HG02973 (cell line): ENCODE measurements around the gene SLC4A2.

Experiments
- ATAC-seq: cut with Tn5 transposase; IDR thresholded peaks from one replicate; pipeline ENCODE4 v1.9.1; 2021; ENCODE audit warnings: moderate library complexity; ENCODE audit not compliant: unreplicated experiment

The SLC4A2 gene

DNA sequence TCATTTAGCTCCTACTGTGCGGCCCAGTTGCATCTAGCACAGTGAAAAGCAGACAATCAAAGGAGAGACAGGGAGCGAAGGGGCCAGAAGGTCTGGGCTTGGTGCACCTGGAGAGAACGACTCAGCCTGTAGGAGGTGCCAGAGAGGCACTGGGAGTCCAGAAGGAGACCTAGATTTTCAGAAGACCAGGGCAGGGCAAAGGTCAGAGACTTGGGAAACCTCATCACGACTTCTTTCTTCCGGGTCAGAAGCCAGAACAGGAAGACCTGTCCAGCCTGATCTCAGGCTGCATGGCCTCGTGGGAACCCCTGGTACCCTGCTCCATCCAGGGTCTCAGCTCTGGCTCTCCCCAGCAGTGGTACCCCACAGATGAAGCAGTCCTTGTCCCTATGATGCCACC lies 32.0 kb downstream of the SLC4A2 start:
- no peak for ATAC-seq

DNA sequence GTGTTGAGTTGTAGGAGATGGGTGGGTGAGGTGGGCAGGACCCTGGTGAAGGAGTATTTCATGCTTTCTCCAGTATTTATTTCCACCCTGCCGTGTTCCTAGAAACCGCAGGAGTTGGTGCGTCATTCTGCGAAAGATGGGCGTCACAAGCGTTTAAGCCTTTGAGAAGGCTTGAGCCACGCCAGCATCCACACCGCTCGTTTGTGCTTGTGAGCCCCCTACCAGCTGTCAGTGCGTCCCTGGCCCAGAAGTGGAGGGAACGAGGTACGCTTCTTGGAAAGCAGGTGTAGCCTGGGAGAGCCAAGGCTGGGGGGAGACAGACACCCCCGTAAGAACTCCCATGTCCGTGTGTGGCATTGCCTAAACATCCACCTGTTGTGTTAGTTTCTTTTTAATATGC lies 32.6 kb downstream of the SLC4A2 start:
- no peak for ATAC-seq

DNA sequence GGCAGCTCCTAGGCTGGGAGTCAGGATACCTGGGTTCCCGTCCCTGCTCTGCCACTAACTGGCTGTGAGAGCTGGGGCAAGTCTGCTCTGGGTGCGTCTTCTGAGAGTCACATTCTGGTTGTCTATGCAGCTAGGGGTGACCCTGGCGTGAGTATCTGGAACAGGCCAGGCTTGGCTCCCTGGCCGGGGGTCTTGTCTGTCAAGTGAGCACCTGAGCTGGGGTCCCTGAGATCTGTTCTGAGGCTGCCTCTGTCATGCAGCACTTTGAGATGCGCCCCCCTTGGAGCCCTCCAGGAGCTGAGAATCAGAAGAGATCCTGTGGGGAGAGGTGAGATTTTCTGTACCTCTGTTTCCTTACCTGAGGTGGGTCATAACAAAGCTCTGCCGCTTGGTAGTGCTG lies 34.4 kb downstream of the SLC4A2 start:
- ATAC-seq = no peak

DNA sequence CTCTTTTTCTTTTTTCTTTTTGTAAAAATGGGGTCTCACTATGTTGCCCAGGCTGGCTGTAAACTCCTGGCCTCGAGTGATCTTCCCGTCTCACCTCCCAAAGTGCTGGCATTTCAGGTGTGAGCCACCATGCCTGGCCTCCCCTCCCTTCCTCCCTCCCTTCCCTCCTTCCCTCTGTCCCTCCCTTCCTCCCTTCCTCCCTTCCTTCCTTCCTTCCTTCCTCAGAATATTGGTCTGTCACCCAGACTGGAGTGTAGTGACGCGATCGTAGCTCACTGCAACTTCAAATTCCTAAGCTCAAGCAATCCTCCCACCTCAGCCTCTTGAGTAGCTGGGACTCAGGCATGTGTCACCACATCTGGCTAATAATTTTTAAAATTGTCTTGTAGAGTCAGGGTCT lies 35.3 kb downstream of the SLC4A2 start:
- ATAC-seq = no peak

GRCh38 chr7:151095123-151095797 lies 35.9 kb downstream of the SLC4A2 start:
- ATAC-seq = no peak

- no peak for ATAC-seq
Measured at GRCh38 chr7:151095828-151096475, 36.6 kb downstream of the SLC4A2 start.

DNA sequence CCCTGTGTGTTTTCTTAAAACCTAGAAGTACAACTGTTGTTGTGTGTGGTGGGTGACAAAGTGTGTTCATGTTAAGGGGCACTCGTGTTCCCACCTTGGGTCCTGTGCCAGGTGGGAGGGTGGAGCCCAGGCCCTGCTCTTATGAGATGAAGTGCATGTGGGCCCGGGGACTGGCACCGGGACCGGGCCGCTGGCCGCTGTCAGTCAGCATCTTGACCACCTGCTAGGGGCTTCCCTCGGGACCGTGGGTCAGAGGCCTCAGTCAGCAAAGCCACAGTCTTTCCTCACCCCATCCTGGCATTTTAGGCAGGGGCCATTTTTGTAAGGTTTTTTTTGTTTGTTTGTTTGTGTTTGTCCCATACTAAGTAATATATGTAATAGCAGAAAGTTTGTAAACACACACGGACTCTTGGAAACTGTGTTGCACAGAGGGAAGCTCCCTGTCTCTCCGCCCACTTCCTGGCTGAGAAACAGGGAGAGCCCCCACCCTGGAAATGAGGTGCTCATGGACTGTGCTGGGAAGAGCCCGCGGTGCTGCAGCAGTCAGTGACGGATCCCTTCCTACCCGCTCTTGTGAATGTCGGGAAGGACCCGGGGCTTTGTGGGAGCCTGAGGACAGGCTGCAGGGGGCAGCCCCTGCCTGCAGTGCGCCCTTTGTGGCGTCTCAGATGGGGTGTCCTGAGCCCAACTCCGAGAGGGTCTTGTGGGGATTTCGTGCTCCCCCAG lies 40.3 kb downstream of the SLC4A2 start:
- ATAC-seq = no peak

- ATAC-seq = no peak
Measured at GRCh38 chr7:151100921-151101320, 41.5 kb downstream of the SLC4A2 start.

DNA sequence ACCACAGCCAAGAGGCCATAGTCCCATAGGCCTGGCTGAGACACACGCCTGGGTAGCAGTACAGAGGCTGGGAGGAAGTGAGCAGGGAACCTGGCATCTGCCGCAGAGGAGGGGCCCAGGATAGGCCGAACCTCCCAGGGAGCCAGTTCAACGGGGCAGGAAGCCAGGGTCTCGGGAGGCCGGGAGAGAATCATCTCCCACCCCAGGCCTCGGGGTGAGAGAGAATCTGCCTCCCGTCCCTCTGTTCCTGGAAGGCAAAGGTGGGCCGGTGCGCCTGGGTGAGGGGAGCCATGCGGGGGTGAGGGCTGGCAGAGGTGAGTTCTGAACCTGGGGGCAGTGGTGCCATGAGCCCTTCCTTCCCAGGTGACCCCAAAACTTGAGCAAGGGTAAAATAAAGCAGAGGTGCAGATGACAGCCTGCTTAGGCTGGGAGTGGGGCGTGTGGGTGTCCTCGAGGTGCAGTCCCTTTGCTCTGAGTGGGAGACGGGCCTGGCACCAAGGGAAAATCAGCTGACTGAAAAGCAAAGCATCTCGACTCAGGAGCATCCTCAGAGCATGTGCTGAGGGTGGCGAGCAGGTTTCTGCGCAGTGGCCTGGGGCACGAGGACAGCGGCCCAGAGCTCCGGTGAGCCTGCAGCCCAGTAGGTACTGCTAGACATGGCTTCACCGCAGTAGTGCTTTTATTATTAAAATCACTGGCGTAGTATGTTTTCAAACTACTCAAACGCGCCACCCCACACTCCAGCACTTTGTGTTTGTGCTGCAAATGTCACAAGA lies 42.4 kb downstream of the SLC4A2 start:
- no peak for ATAC-seq

DNA sequence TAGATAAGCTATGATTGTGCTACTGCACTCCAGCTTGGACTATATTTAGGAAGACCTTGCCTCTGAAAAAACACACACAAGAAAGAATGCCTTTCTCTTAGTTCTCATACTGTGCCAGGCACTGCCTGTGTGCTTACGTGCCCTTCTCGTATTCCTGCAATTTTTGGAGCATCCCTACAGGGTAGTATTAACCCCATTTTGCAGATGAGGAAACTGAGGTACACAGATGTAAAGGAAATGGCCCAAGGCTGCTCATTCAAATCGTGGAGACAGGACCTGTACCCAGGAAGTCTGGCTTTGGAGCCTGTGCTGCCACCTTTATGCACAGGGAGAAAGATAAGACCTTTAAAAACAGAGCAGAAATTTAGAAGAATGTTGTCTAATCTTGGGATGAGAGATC lies 43.6 kb downstream of the SLC4A2 start:
- no peak for ATAC-seq

DNA sequence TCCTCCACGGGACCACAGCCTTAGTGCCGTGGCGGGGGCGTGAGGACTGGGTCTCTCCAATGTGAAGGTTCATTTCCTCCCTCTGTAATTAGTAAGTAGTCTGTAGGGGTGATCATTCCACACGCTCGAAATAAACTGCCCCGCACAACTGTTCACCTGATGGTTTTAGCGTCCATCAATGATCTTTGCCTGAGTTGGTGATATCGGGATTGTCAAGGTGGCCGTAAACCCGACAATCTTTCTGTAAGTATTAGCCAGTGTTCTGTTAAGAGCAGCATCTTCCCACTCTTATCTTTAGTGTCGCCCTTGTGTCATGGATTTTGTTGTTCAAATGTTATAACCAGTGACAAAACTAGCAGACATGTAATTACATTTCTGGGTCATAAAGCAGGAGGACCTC lies 44.6 kb downstream of the SLC4A2 start:
- no peak for ATAC-seq

DNA sequence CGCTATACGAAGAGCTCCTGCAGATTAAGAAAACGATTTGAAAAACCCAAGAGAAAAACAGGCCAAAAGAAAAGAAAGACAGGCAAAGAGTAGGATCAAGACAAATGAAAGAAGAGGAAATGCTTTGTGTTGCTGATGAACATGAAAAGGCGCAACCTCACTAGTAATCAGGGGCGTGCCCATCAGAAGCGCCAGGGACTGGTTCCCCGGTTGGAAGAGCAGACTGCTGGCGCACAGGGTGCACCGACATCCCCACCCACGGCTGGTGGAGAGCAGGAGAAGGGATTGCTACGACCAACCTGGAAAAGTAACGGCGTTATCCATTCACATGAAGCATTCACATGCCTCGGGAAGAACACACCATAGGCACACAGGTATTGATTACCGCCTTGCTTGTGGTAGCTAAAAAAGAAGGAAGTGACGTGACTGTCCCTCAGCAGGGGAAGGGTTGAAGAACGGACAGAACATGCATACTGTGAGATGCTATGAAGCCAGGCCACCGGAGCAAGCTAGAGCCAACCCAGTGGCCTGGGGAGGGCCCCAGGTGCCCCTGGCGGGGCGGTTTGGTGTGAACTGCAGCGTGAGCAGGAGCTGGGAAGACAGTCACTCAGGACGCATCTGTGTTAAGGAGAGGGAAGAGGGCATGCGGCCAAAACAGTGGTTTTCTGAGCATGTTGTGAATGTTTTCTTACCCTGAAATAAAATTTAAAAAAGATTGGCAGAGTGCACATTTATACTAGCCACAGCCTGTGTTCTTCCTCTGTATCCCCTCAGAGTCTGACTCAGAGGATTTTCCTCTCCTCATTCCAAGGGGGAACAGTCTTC lies 45.2 kb downstream of the SLC4A2 start:
- ATAC-seq = no peak

DNA sequence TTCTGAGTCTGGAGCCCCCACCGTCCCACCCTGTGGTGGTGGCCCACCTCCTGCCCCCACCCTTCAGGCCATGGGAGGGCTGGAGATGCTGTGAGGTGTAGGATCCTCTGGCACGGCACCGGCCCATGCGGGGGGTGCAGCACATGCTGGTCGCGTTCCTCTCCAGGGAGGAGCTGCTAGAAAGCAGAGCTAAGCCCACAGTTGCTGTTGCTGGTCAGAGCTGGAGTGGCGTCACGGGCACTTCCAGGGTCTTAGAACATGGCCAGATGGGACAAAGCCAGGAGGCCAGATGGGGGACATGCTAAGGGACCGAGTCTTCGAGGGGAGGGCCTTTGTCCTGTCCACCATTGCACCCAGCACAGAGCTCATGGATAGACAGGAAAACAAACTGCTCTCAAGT lies 48.5 kb downstream of the SLC4A2 start:
- ATAC-seq = no peak

GRCh38 chr7:151109094-151110048 lies 50.0 kb downstream of the SLC4A2 start:
- no peak for ATAC-seq

- ATAC-seq = no peak
Measured at GRCh38 chr7:151110236-151110940, 51.0 kb downstream of the SLC4A2 start.

- peak; percentile 71 for ATAC-seq
Measured at GRCh38 chr7:151110941-151111645, 51.7 kb downstream of the SLC4A2 start.

DNA sequence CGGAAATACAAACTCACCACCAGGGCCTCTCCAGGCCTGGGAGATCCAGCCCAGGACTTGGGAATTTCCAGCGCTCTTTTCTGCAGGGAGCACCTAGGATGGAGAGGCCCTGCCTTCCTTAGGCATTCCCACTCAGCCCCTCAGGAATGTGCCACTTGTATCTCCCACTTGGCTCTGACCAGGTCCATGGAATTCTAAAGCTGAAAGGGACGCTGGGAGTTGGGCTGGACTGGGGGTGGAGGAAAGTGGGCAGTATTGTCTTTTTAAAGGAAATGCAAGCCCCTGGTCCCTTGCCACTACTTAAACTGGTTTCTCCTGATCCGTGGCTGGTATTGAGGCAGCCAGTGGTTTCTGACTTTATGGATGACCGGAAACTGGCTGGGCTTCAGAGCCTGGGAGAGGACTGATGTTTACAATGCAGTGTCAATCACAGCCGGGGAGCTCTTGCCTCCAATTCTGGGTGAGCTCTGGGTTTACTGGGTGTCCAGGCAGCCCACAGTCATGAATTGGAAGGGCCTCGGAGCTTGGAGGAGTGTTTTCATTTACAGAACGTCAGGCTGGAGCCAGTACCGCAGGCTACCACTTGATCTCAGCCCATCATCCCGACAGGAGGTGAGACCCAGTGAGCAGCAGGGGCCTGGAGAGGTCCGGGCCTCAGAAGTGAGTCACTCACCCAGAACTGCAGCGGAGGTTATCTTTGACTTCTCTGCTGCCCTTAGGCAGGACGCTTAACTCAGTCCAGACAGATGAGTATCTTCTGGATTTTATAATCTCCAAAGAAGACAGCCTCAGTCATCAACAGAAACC lies 54.2 kb downstream of the SLC4A2 start:
- no peak for ATAC-seq
